ENCODE results near the gene GSG1L.
"Not testable (repeated sequence)": the region's sequence is repeated elsewhere in the genome, so short reads cannot be mapped to it uniquely, and the experiment has no call there.

GSG1L gene

GRCh38 chr16:27743001-27743400 lies 320.5 kb downstream of the GSG1L start:
- H3K27me3 ChIP-seq (ENCODE audit: control insufficient read depth in 3 of 3, insufficient read depth in 3 of 3, low read depth in 1 of 3, low read length in 3 of 3); H2BK12ac ChIP-seq (ENCODE audit: low read length); DNase-seq (ENCODE audit: low spot score); H4K8ac ChIP-seq (ENCODE audit: low read depth, low read length); H2BK120ac ChIP-seq (ENCODE audit: low read depth, low read length); H3K4me2 ChIP-seq (ENCODE audit: insufficient read depth, low read length, poor library complexity, severe bottlenecking); H2AFZ ChIP-seq (ENCODE audit: low read length); H3K9me3 ChIP-seq (replicated peaks in 1 of 2; ENCODE audit: control insufficient read depth in 2 of 2, insufficient read depth in 1 of 2, low read depth in 1 of 2, low read length in 2 of 2); H3K4me3 ChIP-seq (ENCODE audit: low read length in 2 of 2); H2BK5ac ChIP-seq (ENCODE audit: low read length); H2BK15ac ChIP-seq (ENCODE audit: low read length); H3K4ac ChIP-seq (ENCODE audit: low read length); H4K91ac ChIP-seq (ENCODE audit: low read depth, low read length, poor library complexity); H3K18ac ChIP-seq (ENCODE audit: low read length); H3K9ac ChIP-seq (ENCODE audit: low read depth, low read length, poor library complexity); H3K79me1 ChIP-seq (ENCODE audit: low read depth, low read length); H3K27ac ChIP-seq (replicated peaks; ENCODE audit: low read length); H3K23ac ChIP-seq (ENCODE audit: low read depth, low read length, poor library complexity); H3K14ac ChIP-seq (ENCODE audit: low read length); H2AK5ac ChIP-seq (ENCODE audit: low read depth, low read length); H3K4me1 ChIP-seq (ENCODE audit: control insufficient read depth in 2 of 2, insufficient read depth in 1 of 2, low read depth in 1 of 2, low read length in 2 of 2): not testable (repeated sequence)
- peaks cover 3 to 27% of the 10 kb centered on the region in 2 donors for H3K36me3 ChIP-seq (replicated peaks in 1 of 2; ENCODE audit: control insufficient read depth in 2 of 2, insufficient read depth in 2 of 2, low read length in 2 of 2)
- no CpG with 5 or more reads among the region's 3 CpGs for WGBS, 2 donors (ENCODE audit: extremely low coverage in 2 of 2, insufficient read length in 2 of 2, insufficient replicate concordance in 1 of 2)

- Histone ChIP-seq H2BK12ac (ENCODE audit: low read length) (no peak overlapping the region), H4K8ac (ENCODE audit: low read depth, low read length) (no peak overlapping the region), H3K4me1 (ENCODE audit: control insufficient read depth in 2 of 2, insufficient read depth in 1 of 2, low read depth in 1 of 2, low read length in 2 of 2) (no peaks in the 10 kb centered on the region), H3K79me1 (ENCODE audit: low read depth, low read length) (no peaks in the 10 kb centered on the region), H3K9ac (ENCODE audit: low read depth, low read length, poor library complexity) (no peak overlapping the region), H3K36me3 (replicated peaks in 1 of 2; ENCODE audit: control insufficient read depth in 2 of 2, insufficient read depth in 2 of 2, low read length in 2 of 2) (peaks cover 3 to 27% of the 10 kb centered on the region in 2 donors), H3K14ac (ENCODE audit: low read length) (no peak overlapping the region), H3K18ac (ENCODE audit: low read length) (no peak overlapping the region), H2AFZ (ENCODE audit: low read length) (no peak overlapping the region), H3K4ac (ENCODE audit: low read length) (no peak overlapping the region), H3K4me2 (ENCODE audit: insufficient read depth, low read length, poor library complexity, severe bottlenecking) (no peak overlapping the region), H2AK5ac (ENCODE audit: low read depth, low read length) (no peak overlapping the region), H4K91ac (ENCODE audit: low read depth, low read length, poor library complexity) (no peak overlapping the region), H3K23ac (ENCODE audit: low read depth, low read length, poor library complexity) (no peak overlapping the region), H3K27ac (replicated peaks; ENCODE audit: low read length) (no peak overlapping the region), H2BK5ac (ENCODE audit: low read length) (no peak overlapping the region), H3K27me3 (ENCODE audit: control insufficient read depth in 3 of 3, insufficient read depth in 3 of 3, low read depth in 1 of 3, low read length in 3 of 3) (no peaks in the 10 kb centered on the region), H2BK15ac (ENCODE audit: low read length) (no peak overlapping the region), H3K9me3 (replicated peaks in 1 of 2; ENCODE audit: control insufficient read depth in 2 of 2, insufficient read depth in 1 of 2, low read depth in 1 of 2, low read length in 2 of 2) (no peaks in the 10 kb centered on the region), H3K4me3 (ENCODE audit: low read length in 2 of 2) (no peak overlapping the region), H2BK120ac (ENCODE audit: low read depth, low read length) (no peak overlapping the region)
- DNase-seq (ENCODE audit: low spot score): no peak
- WGBS, 2 donors (ENCODE audit: extremely low coverage in 2 of 2, insufficient read length in 2 of 2, insufficient replicate concordance in 1 of 2): no CpG with 5 or more reads among the region's 5 CpGs
These were observed 321.2 kb downstream of the GSG1L start for GRCh38 chr16:27742333-27742732.

- Histone ChIP-seq H2BK120ac (ENCODE audit: low read depth, low read length) (no peak overlapping the region), H2AFZ (ENCODE audit: low read length) (no peak overlapping the region), H4K8ac (ENCODE audit: low read depth, low read length) (no peak overlapping the region), H4K91ac (ENCODE audit: low read depth, low read length, poor library complexity) (no peak overlapping the region), H3K14ac (ENCODE audit: low read length) (no peak overlapping the region), H2AK5ac (ENCODE audit: low read depth, low read length) (no peak overlapping the region), H3K23ac (ENCODE audit: low read depth, low read length, poor library complexity) (no peak overlapping the region), H3K27me3 (ENCODE audit: control insufficient read depth in 3 of 3, insufficient read depth in 3 of 3, low read depth in 1 of 3, low read length in 3 of 3) (no peaks in the 10 kb centered on the region), H3K79me1 (ENCODE audit: low read depth, low read length) (no peaks in the 10 kb centered on the region), H2BK5ac (ENCODE audit: low read length) (no peak overlapping the region), H3K4me1 (ENCODE audit: control insufficient read depth in 2 of 2, insufficient read depth in 1 of 2, low read depth in 1 of 2, low read length in 2 of 2) (no peaks in the 10 kb centered on the region), H3K27ac (replicated peaks; ENCODE audit: low read length) (no peak overlapping the region), H3K18ac (ENCODE audit: low read length) (no peak overlapping the region), H2BK12ac (ENCODE audit: low read length) (no peak overlapping the region), H3K36me3 (replicated peaks in 1 of 2; ENCODE audit: control insufficient read depth in 2 of 2, insufficient read depth in 2 of 2, low read length in 2 of 2) (peaks cover 3 to 27% of the 10 kb centered on the region in 2 donors), H2BK15ac (ENCODE audit: low read length) (no peak overlapping the region), H3K4ac (ENCODE audit: low read length) (no peak overlapping the region), H3K9ac (ENCODE audit: low read depth, low read length, poor library complexity) (no peak overlapping the region), H3K9me3 (replicated peaks in 1 of 2; ENCODE audit: control insufficient read depth in 2 of 2, insufficient read depth in 1 of 2, low read depth in 1 of 2, low read length in 2 of 2) (no peaks in the 10 kb centered on the region), H3K4me3 (ENCODE audit: low read length in 2 of 2) (no peak overlapping the region), H3K4me2 (ENCODE audit: insufficient read depth, low read length, poor library complexity, severe bottlenecking) (no peak overlapping the region)
- WGBS, 2 donors (ENCODE audit: extremely low coverage in 2 of 2, insufficient read length in 2 of 2, insufficient replicate concordance in 1 of 2): no CpG with 5 or more reads among the region's 11 CpGs
- DNase-seq (ENCODE audit: low spot score): no peak
These were observed 322.9 kb downstream of the GSG1L start for GRCh38 chr16:27740496-27741201.

DNA sequence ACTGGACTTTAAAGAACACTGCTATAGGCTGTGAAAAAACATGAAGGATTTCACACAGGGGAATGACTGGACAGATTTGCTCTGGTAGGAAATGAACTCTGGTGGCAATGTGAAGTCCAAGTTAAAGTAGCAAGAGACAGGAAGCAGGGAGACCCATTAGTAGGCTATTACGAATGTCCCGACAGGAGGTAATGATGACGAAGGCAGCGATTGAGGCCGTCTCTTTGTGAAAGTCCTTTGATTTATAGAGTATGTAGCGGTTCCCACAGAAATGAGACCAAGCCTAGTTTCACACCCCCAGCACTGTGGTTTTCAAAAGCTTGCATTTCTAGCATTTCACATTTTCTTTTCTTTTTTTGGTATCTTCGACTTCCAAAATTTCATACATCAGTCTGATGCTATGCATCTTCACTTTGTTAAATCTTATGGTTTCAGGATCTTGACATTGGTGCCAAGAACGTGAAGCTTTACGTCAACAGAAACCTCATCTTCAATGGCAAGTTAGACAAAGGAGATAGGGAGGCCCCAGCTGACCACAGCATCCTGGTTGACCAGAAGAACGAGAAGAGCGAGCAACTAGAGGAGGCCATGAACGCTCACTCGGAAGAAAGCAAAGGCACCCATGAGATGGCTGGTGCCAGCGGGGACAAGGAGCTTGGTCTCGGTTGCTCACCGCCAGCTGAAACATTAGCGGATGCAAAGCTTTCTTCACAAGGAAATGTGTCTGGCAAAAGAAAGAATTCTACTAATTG lies 323.7 kb downstream of the GSG1L start:
- no peak overlapping the region for H3K4me2 ChIP-seq (ENCODE audit: insufficient read depth, low read length, poor library complexity, severe bottlenecking)
- no peak overlapping the region for H2BK5ac ChIP-seq (ENCODE audit: low read length)
- no peak overlapping the region for H3K18ac ChIP-seq (ENCODE audit: low read length)
- no peak overlapping the region for H3K23ac ChIP-seq (ENCODE audit: low read depth, low read length, poor library complexity)
- no peak overlapping the region for H2AFZ ChIP-seq (ENCODE audit: low read length)
- H3K79me1 ChIP-seq (ENCODE audit: low read depth, low read length): no peaks in the 10 kb centered on the region
- H3K9me3 ChIP-seq (replicated peaks in 1 of 2; ENCODE audit: control insufficient read depth in 2 of 2, insufficient read depth in 1 of 2, low read depth in 1 of 2, low read length in 2 of 2): no peaks in the 10 kb centered on the region
- no peak overlapping the region for H3K9ac ChIP-seq (ENCODE audit: low read depth, low read length, poor library complexity)
- H3K4me3 ChIP-seq (ENCODE audit: low read length in 2 of 2): no peak overlapping the region
- H4K91ac ChIP-seq (ENCODE audit: low read depth, low read length, poor library complexity): no peak overlapping the region
- no peak overlapping the region for H2BK12ac ChIP-seq (ENCODE audit: low read length)
- H4K8ac ChIP-seq (ENCODE audit: low read depth, low read length): no peak overlapping the region
- no peak overlapping the region for H2AK5ac ChIP-seq (ENCODE audit: low read depth, low read length)
- no CpG with 5 or more reads among the region's 17 CpGs for WGBS, 2 donors (ENCODE audit: extremely low coverage in 2 of 2, insufficient read length in 2 of 2, insufficient replicate concordance in 1 of 2)
- no peak overlapping the region for H2BK15ac ChIP-seq (ENCODE audit: low read length)
- H3K4ac ChIP-seq (ENCODE audit: low read length): no peak overlapping the region
- no peaks in the 10 kb centered on the region for H3K4me1 ChIP-seq (ENCODE audit: control insufficient read depth in 2 of 2, insufficient read depth in 1 of 2, low read depth in 1 of 2, low read length in 2 of 2)
- H3K14ac ChIP-seq (ENCODE audit: low read length): no peak overlapping the region
- DNase-seq (ENCODE audit: low spot score): no peak
- H2BK120ac ChIP-seq (ENCODE audit: low read depth, low read length): no peak overlapping the region
- no peak overlapping the region for H3K27ac ChIP-seq (replicated peaks; ENCODE audit: low read length)
- peaks cover 3 to 27% of the 10 kb centered on the region in 2 donors for H3K36me3 ChIP-seq (replicated peaks in 1 of 2; ENCODE audit: control insufficient read depth in 2 of 2, insufficient read depth in 2 of 2, low read length in 2 of 2)
- no peaks in the 10 kb centered on the region for H3K27me3 ChIP-seq (ENCODE audit: control insufficient read depth in 3 of 3, insufficient read depth in 3 of 3, low read depth in 1 of 3, low read length in 3 of 3)
